Hepatocyte (in vitro differentiated cells): ENCODE results near the gene AP2A2.

ENCODE experiments used
- CTCF ChIP-seq: fragments of 200-600 bp; sonication (generic); IDR thresholded peaks from 2 replicates; pipeline ENCODE4 v1.5.1; 2016; ENCODE audit warnings: antibody characterized with exemption, mild to moderate bottlenecking; ENCODE audit not compliant: poor library complexity
- EZH2 ChIP-seq: fragments of 200-600 bp; sonication (generic); IDR thresholded peaks from 2 replicates; pipeline ENCODE4 v1.6.1; 2016; ENCODE audit warnings: antibody characterized with exemption, mild to moderate bottlenecking, borderline replicate concordance
- EZH2phosphoT487 ChIP-seq: fragments of 200-600 bp; sonication (generic); IDR thresholded peaks from one replicate; pipeline ENCODE4 v1.6.1; 2018; ENCODE audit warnings: antibody characterized with exemption, mild to moderate bottlenecking, low read depth, moderate library complexity; ENCODE audit not compliant: unreplicated experiment, severe bottlenecking

DNA sequence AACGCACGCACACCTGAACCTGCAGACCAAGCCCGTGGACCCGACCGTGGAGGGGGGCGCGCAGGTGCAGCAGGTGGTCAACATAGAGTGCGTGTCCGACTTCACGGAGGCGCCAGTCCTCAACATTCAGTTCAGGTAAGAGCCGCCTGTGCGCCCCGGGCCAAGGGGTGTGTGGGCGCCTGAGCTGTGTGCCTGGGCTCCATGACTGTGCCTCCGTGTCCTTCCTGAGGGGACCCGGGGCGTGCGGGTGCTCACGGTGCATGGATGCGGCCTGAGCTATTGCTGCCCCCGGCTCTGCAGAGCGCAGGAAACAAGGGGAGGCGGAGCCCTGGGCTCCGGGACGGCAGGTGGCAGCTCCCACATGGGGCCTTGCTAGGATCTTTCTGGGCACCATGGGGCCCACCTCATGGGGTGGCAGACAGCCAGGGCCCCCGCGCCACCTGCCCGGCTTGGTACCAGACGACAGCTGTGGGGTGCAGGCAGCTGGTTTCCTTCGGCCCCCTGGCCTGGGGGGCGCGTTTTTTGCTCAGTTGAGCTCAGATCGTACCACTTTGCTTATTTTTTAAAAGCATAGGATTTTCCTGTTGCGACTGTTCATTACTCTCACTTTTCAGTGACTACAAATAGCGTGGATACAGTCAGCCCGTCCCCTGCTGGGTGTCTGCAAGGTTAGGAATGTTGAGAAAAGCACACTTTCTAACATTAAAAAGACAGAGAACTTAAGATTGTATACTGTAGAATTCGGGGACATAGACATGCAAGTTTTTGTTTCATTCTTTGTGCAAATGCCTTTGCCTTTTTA is 82.5 kb downstream of the AP2A2 start:
- TF ChIP-seq CTCF (no peak), EZH2 (no peak), EZH2phosphoT487 (no peak)
